Measurements from ENCODE around the gene MDM2.

- no peak for TF ChIP-seq EZH2phosphoT487 (IDR thresholded peaks at IDR 0.05; ENCODE audit: insufficient read depth, low read depth)
- no peak for TF ChIP-seq EZH2 (IDR thresholded peaks at IDR 0.05; ENCODE audit: insufficient read depth, poor library complexity, severe bottlenecking)
Observed at GRCh38 chr12:68821357-68822188, 13.6 kb downstream of the MDM2 start.
